H9 (cell line): ENCODE measurements around the gene PAH. TPM values are rescaled to one million over a fixed set of nuclear protein-coding genes. Genes with fewer than 3 reads are reported as not detected.

Experiments used
- DNase-seq: peaks from one replicate; pipeline ENCODE4 v3.0.0-alpha.2; 2017
- H2AFZ ChIP-seq: one replicate; pipeline ENCODE4 v1.6.1; 2013; ENCODE audit warnings: mild to moderate bottlenecking, low read length, control low read depth, moderate library complexity
- H2AK5ac ChIP-seq: 2 replicates; pipeline ENCODE4 v1.6.1; 2013; ENCODE audit warnings: low read length, control low read depth, mixed read lengths; ENCODE audit not compliant: insufficient read length
- H2BK120ac ChIP-seq: one replicate; pipeline ENCODE4 v1.6.1; 2013; ENCODE audit warnings: low read depth, mild to moderate bottlenecking, low read length, control low read depth, inconsistent platforms; ENCODE audit not compliant: poor library complexity, severe bottlenecking
- H2BK12ac ChIP-seq: 2 replicates; pipeline ENCODE4 v1.6.1; 2013; ENCODE audit warnings: low read length, control low read depth, mixed read lengths, low read depth; ENCODE audit not compliant: insufficient read length
- H2BK15ac ChIP-seq: 2 replicates; pipeline ENCODE4 v1.6.1; 2013; ENCODE audit warnings: low read depth, low read length, control low read depth
- H2BK20ac ChIP-seq: one replicate; pipeline ENCODE4 v1.6.1; 2013; ENCODE audit warnings: low read depth, mild to moderate bottlenecking, low read length, control low read depth, inconsistent platforms; ENCODE audit not compliant: poor library complexity, severe bottlenecking
- H2BK5ac ChIP-seq: 2 replicates; pipeline ENCODE4 v1.6.1; 2013; ENCODE audit warnings: low read length, control low read depth, mixed read lengths; ENCODE audit not compliant: insufficient read length
- H3K14ac ChIP-seq: 2 replicates; pipeline ENCODE4 v1.6.1; 2013; ENCODE audit warnings: low read length, control low read depth; ENCODE audit not compliant: insufficient read depth
- H3K18ac ChIP-seq: 2 replicates; pipeline ENCODE4 v1.6.1; 2013; ENCODE audit warnings: low read depth, mild to moderate bottlenecking, mixed read lengths, low read length, control low read depth; ENCODE audit not compliant: insufficient read length
- H3K23ac ChIP-seq: 2 replicates; pipeline ENCODE4 v1.6.1; 2013; ENCODE audit warnings: low read length, control low read depth, mixed read lengths, low read depth; ENCODE audit not compliant: insufficient read length
- H3K23me2 ChIP-seq: 2 replicates; pipeline ENCODE4 v1.6.1; 2013; ENCODE audit warnings: low read depth, mild to moderate bottlenecking, mixed read lengths, low read length, control low read depth; ENCODE audit not compliant: insufficient read length, poor library complexity, severe bottlenecking
- H3K27ac ChIP-seq: 2 replicates; pipeline ENCODE4 v1.5.1; 2013; ENCODE audit warnings: low read length, control low read depth, mixed read lengths, low read depth; ENCODE audit not compliant: insufficient read length
- H3K27me3 ChIP-seq: 2 replicates; pipeline ENCODE4 v1.6.1; 2013; ENCODE audit warnings: low read length, control low read depth, inconsistent platforms; ENCODE audit not compliant: insufficient read depth
- H3K4ac ChIP-seq: 2 replicates; pipeline ENCODE4 v1.6.1; 2013; ENCODE audit warnings: low read depth, mild to moderate bottlenecking, control low read depth, inconsistent platforms, low read length, moderate library complexity
- H3K4me1 ChIP-seq: 2 replicates; pipeline ENCODE4 v1.6.1; 2013; ENCODE audit warnings: low read length, control low read depth, inconsistent platforms; ENCODE audit not compliant: insufficient read depth
- H3K4me2 ChIP-seq: 2 replicates; pipeline ENCODE4 v1.6.1; 2013; ENCODE audit warnings: low read length, control low read depth, mixed read lengths; ENCODE audit not compliant: insufficient read length, insufficient read depth
- H3K56ac ChIP-seq: 2 replicates; pipeline ENCODE4 v1.6.1; 2013; ENCODE audit warnings: low read depth, mild to moderate bottlenecking, mixed read lengths, low read length, control low read depth; ENCODE audit not compliant: insufficient read length
- H3K79me1 ChIP-seq: 2 replicates; pipeline ENCODE4 v1.6.1; 2013; ENCODE audit warnings: low read depth, mild to moderate bottlenecking, moderate library complexity, low read length, control low read depth, inconsistent platforms; ENCODE audit not compliant: insufficient read depth, poor library complexity, severe bottlenecking
- H3K79me2 ChIP-seq: 2 replicates; pipeline ENCODE4 v1.6.1; 2013; ENCODE audit warnings: low read length, control low read depth, inconsistent platforms; ENCODE audit not compliant: insufficient read depth
- H3K9ac ChIP-seq: 2 replicates; pipeline ENCODE4 v1.6.1; 2013; ENCODE audit warnings: low read length, control low read depth, mixed read lengths; ENCODE audit not compliant: insufficient read length; ENCODE audit errors: extremely low read depth
- H3K9me3 ChIP-seq: one replicate; pipeline ENCODE4 v1.6.1; 2013; ENCODE audit warnings: low read depth, low read length, inconsistent platforms; ENCODE audit not compliant: control insufficient read depth
- H3T11ph ChIP-seq: one replicate; pipeline ENCODE4 v1.6.1; 2013; ENCODE audit warnings: mild to moderate bottlenecking, low read length, control low read depth, inconsistent platforms
- H4K20me1 ChIP-seq: one replicate; pipeline ENCODE4 v1.6.1; 2013; ENCODE audit not compliant: control insufficient read depth, insufficient read length, insufficient read depth
- H4K5ac ChIP-seq: 2 replicates; pipeline ENCODE4 v1.6.1; 2013; ENCODE audit warnings: low read depth, mild to moderate bottlenecking, mixed read lengths, low read length, control low read depth; ENCODE audit not compliant: insufficient read length
- H4K8ac ChIP-seq: replicated peaks from 2 replicates; pipeline ENCODE4 v1.6.1; 2013; ENCODE audit warnings: low read length, control low read depth, mixed read lengths, low read depth; ENCODE audit not compliant: insufficient read length
- H4K91ac ChIP-seq: 2 replicates; pipeline ENCODE4 v1.6.1; 2013; ENCODE audit warnings: low read depth, mild to moderate bottlenecking, moderate library complexity, mixed read lengths, low read length, control low read depth; ENCODE audit not compliant: insufficient read length
- H3K27ac Mint-ChIP-seq, 3 experiments: 2 replicates in 2 of 3; 3 replicates in 1 of 3; pipeline ENCODE4 v1.8.0; 2020 to 2021; ENCODE audit warnings: mixed read lengths in 3 of 3, mild to moderate bottlenecking in 1 of 3, moderate library complexity in 1 of 3
- H3K27me3 Mint-ChIP-seq: 2 replicates; pipeline ENCODE4 v1.8.0; 2021; ENCODE audit warnings: low read depth, mild to moderate bottlenecking, moderate library complexity, mixed read lengths
- H3K36me3 Mint-ChIP-seq, 3 experiments: 2 replicates in 2 of 3; 3 replicates in 1 of 3; pipeline ENCODE4 v1.8.0; 2020 to 2021; ENCODE audit warnings: low read depth in 3 of 3, mixed read lengths in 3 of 3; ENCODE audit not compliant: insufficient read depth in 1 of 3
- H3K4me1 Mint-ChIP-seq, 2 experiments: 2 replicates each; pipeline ENCODE4 v1.8.0; 2020; ENCODE audit warnings: mixed read lengths in 2 of 2
- H3K4me3 Mint-ChIP-seq, 2 experiments: 2 replicates in 1 of 2; 3 replicates in 1 of 2; pipeline ENCODE4 v1.8.0; 2020 to 2021; ENCODE audit warnings: mild to moderate bottlenecking in 2 of 2, mixed read lengths in 2 of 2, moderate library complexity in 1 of 2
- H3K9me3 Mint-ChIP-seq, 2 experiments: 2 replicates in 1 of 2; 3 replicates in 1 of 2; pipeline ENCODE4 v1.8.0; 2020; ENCODE audit warnings: mild to moderate bottlenecking in 2 of 2, mixed read lengths in 2 of 2, moderate library complexity in 1 of 2
- CTCF ChIP-seq: fragments of 200-600 bp; sonication (generic); conservative IDR thresholded peaks from 3 replicates; pipeline ENCODE4 v1.8.0; 2021; ENCODE audit warnings: antibody characterized with exemption, mild to moderate bottlenecking
- WGBS: extraction: QIAGEN DNeasy Blood & Tissue Kit; methylation state at CpG from one replicate; pipeline ENCODE4 v1.1.7; 2013; ENCODE audit warnings: missing lambda C conversion rate, low lambda C conversion rate, mixed read lengths; ENCODE audit not compliant: insufficient read length; ENCODE audit errors: extremely low coverage; 5-methylcytosine and 5-hydroxymethylcytosine counted together
- total RNA-seq: library from RNA; stranded (reverse); gene quantifications from 2 replicates; pipeline ENCODE4 v1.2.1, GENCODE V29; 2021

PAH gene
- total RNA-seq, 1 experiment from 2014 or later: 6.1 TPM

- Histone ChIP-seq H3K56ac (no peak overlapping the region), H2BK15ac (no peak overlapping the region), H2BK120ac (no peak overlapping the region), H3K23ac (no peak overlapping the region), H3K79me1 (no peaks in the 10 kb centered on the region), H3K79me2 (no peaks in the 10 kb centered on the region), H3K4ac (no peak overlapping the region), H2BK5ac (no peak overlapping the region), H2BK20ac (no peak overlapping the region), H4K8ac (no peak overlapping the region), H3K27ac (no peak overlapping the region), H3K14ac (no peak overlapping the region), H4K91ac (no peak overlapping the region), H3K27me3 (peaks cover 82% of the 10 kb centered on the region), H4K20me1 (no peaks in the 10 kb centered on the region), H3K9me3 (peaks cover 10% of the 10 kb centered on the region), H3K23me2 (peaks cover 10% of the 10 kb centered on the region), H2AK5ac (no peak overlapping the region), H3K4me1 (peaks cover 5% of the 10 kb centered on the region; the same call in 1 of the 2 replicates), H3K18ac (no peak overlapping the region), H3K9ac (no peak overlapping the region), H2BK12ac (no peak overlapping the region), H4K5ac (no peak overlapping the region), H3K4me2 (no peak overlapping the region), H3T11ph (no peak overlapping the region), H2AFZ (no peak overlapping the region)
- WGBS: no CpG with 5 or more reads among the region's 4 CpGs
- Mint-ChIP-seq H3K4me3 (no peak overlapping the region), H3K36me3 (peaks cover 9 to 11% (median 11%) of the 10 kb centered on the region in 3 experiments; a peak in 6 of 7 replicates), H3K4me1 (peaks cover 46 to 66% of the 10 kb centered on the region in 2 experiments), H3K27ac (no peak overlapping the region), H3K27me3 (peaks cover 100% of the 10 kb centered on the region), H3K9me3 (peaks cover 15 to 18% of the 10 kb centered on the region in 2 experiments)
- DNase-seq: no peak
- no peak for TF ChIP-seq CTCF
Measured at GRCh38 chr12:102963796-102964195, 46.8 kb upstream of the PAH start.
